Measurements from ENCODE around the gene STAG1.

- TF ChIP-seq CTCF (IDR thresholded peaks at IDR 0.05) (no peak), EP300 (IDR thresholded peaks at IDR 0.05) (no peak), USF2 (IDR thresholded peaks at IDR 0.05) (no peak), ELK1 (IDR thresholded peaks at IDR 0.05; ENCODE audit: low read depth, low read length) (no peak), BHLHE40 (IDR thresholded peaks at IDR 0.05; ENCODE audit: low read depth, low read length) (no peak), POLR2A (IDR thresholded peaks at IDR 0.05; ENCODE audit: low read length) (no peak), MYC (IDR thresholded peaks at IDR 0.05; ENCODE audit: borderline replicate concordance, low read length) (no peak), BCL3 (IDR thresholded peaks at IDR 0.05) (no peak), MAZ (IDR thresholded peaks at IDR 0.05; ENCODE audit: borderline replicate concordance, low read depth, low read length) (no peak), CHD4 (IDR thresholded peaks at IDR 0.05; ENCODE audit: borderline replicate concordance) (no peak), NPAS2 (CRISPR knock-in tag; IDR thresholded peaks at IDR 0.05; ENCODE audit: borderline replicate concordance) (no peak), RFX5 (IDR thresholded peaks at IDR 0.05) (no peak)
Measured at GRCh38 chr3:136562026-136562425, 190.2 kb downstream of the STAG1 start.
